OCI-LY3 (cell line): Measurements from ENCODE around the gene SLC44A1.

Source experiments
- EZH2phosphoT487 ChIP-seq: fragments of 200-600 bp; shearing (Covaris generic); IDR thresholded peaks from 2 replicates; pipeline ENCODE4 v1.6.1; 2018; ENCODE audit warnings: antibody characterized with exemption, mixed run types, low read depth
- TF ChIP-seq, protein P1 (sequence below): fragments of 200-600, 300-600 bp; sonication (generic); IDR thresholded peaks from 2 replicates; pipeline ENCODE4 v1.5.1; 2014; ENCODE audit warnings: antibody characterized with exemption, low read length, low read depth

DNA sequence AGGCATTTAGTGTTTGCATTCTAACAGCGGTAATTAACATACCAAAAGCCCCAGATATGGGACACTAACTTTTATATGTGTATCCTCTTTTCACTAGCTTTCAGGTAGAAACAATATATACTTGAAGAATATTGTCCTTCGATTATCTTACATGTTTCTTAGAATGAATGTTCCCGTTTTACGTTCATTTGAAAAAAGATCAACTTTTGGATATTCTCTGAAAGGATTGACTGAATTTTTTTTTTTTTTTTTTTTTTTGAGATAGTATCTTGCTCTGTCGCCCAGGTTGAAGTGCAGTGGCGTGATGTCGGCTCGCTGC, 171.2 kb downstream of the SLC44A1 start:
- TF ChIP-seq, protein P1, sequence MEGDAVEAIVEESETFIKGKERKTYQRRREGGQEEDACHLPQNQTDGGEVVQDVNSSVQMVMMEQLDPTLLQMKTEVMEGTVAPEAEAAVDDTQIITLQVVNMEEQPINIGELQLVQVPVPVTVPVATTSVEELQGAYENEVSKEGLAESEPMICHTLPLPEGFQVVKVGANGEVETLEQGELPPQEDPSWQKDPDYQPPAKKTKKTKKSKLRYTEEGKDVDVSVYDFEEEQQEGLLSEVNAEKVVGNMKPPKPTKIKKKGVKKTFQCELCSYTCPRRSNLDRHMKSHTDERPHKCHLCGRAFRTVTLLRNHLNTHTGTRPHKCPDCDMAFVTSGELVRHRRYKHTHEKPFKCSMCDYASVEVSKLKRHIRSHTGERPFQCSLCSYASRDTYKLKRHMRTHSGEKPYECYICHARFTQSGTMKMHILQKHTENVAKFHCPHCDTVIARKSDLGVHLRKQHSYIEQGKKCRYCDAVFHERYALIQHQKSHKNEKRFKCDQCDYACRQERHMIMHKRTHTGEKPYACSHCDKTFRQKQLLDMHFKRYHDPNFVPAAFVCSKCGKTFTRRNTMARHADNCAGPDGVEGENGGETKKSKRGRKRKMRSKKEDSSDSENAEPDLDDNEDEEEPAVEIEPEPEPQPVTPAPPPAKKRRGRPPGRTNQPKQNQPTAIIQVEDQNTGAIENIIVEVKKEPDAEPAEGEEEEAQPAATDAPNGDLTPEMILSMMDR: no peak
- no peak for TF ChIP-seq EZH2phosphoT487
